ENCODE results near the gene ANKK1.

- TF ChIP-seq CTCF (IDR thresholded peaks at IDR 0.05) (peak; percentile 15 to 64 (median 37)), POLR2A (IDR thresholded peaks at IDR 0.05) (no peak)
Measured at GRCh38 chr11:113387605-113388211, at the start of gene ANKK1.
